Ishikawa (cell line): ENCODE results near the gene SH3RF1.

Source experiments
- CEBPB ChIP-seq: IDR thresholded peaks from 2 replicates; pipeline ENCODE4 v1.6.1; 2012
- NFIC ChIP-seq: IDR thresholded peaks from 2 replicates; pipeline ENCODE4 v1.6.1; 2012
- TAF1 ChIP-seq: IDR thresholded peaks from 2 replicates; pipeline ENCODE4 v1.6.1; 2012; ENCODE audit warnings: low read depth, mild to moderate bottlenecking
- TEAD4 ChIP-seq: IDR thresholded peaks from 2 replicates; pipeline ENCODE4 v1.6.1; 2012
- YY1 ChIP-seq: IDR thresholded peaks from 2 replicates; pipeline ENCODE4 v1.6.1; 2012; ENCODE audit warnings: low read depth
- TF ChIP-seq, protein P1 (sequence below): IDR thresholded peaks from 2 replicates; pipeline ENCODE4 v1.6.1; 2012; ENCODE audit warnings: low read depth, mild to moderate bottlenecking
- TF ChIP-seq, protein P2 (sequence below): IDR thresholded peaks from 2 replicates; pipeline ENCODE4 v1.6.1; 2012

DNA sequence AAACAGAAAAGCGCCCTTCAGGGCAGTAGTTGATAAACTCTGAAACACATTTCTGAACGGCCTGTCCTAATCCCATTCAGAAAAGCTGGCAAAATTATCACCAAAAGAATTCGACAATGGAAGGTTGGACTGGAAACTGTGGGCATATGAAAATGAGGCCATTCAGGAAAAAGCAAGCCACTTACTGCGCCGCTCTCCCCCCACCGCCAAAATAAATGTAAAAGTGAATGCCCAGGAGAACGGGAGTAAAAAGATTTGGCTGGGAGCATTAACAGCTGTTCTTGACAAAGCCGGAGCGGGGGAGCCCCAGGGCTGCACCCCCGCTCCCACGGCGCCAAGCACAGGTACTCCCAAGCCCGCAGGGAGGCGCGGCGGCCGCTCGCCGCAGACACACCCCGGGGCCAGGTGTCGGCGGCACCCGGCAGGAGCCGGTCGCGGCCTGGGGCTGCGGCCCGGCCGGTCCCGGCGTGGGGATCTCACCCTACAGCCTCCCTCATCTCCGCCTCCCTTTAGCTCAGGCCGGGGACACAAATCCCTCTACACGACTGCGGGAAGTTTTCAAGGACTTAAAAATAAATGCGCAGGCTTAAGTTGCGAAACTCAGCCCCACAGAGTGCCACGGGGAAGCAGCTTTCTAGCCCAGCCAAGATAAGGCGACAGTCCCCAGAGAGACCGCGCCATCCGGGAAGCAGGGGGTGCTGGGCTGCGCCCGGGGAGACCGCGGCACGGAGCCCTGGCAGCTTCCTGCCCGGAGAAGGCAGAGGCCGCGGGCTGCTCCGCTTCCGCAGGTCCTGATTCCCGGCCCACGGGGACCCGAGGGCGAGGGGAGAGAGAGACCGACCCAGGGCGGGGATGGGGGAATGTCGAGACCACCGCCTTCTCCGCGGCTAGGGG, 593 bp downstream of the SH3RF1 start:
- TF ChIP-seq TAF1, result 0 out of 2 replicates have a peak, but pooled peaks have one; percentile 2
- TF ChIP-seq, protein P1, sequence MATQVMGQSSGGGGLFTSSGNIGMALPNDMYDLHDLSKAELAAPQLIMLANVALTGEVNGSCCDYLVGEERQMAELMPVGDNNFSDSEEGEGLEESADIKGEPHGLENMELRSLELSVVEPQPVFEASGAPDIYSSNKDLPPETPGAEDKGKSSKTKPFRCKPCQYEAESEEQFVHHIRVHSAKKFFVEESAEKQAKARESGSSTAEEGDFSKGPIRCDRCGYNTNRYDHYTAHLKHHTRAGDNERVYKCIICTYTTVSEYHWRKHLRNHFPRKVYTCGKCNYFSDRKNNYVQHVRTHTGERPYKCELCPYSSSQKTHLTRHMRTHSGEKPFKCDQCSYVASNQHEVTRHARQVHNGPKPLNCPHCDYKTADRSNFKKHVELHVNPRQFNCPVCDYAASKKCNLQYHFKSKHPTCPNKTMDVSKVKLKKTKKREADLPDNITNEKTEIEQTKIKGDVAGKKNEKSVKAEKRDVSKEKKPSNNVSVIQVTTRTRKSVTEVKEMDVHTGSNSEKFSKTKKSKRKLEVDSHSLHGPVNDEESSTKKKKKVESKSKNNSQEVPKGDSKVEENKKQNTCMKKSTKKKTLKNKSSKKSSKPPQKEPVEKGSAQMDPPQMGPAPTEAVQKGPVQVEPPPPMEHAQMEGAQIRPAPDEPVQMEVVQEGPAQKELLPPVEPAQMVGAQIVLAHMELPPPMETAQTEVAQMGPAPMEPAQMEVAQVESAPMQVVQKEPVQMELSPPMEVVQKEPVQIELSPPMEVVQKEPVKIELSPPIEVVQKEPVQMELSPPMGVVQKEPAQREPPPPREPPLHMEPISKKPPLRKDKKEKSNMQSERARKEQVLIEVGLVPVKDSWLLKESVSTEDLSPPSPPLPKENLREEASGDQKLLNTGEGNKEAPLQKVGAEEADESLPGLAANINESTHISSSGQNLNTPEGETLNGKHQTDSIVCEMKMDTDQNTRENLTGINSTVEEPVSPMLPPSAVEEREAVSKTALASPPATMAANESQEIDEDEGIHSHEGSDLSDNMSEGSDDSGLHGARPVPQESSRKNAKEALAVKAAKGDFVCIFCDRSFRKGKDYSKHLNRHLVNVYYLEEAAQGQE, result no peak
- TF ChIP-seq NFIC, result no peak
- TF ChIP-seq YY1, result no peak
- TF ChIP-seq, protein P2, sequence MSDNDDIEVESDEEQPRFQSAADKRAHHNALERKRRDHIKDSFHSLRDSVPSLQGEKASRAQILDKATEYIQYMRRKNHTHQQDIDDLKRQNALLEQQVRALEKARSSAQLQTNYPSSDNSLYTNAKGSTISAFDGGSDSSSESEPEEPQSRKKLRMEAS, result no peak
- no peak for TF ChIP-seq TEAD4
- TF ChIP-seq CEBPB, result peak; percentile 62; the same call in 1 of the 2 replicates
